HG02885 (cell line): ENCODE data around the gene NDRG2.
"Not testable (repeated sequence)": the region's sequence is repeated elsewhere in the genome, so short reads cannot be mapped to it uniquely, and the experiment has no call there.

Experiments
- ATAC-seq: cut with Tn5 transposase; IDR thresholded peaks from one replicate; pipeline ENCODE4 v1.9.1; 2021; ENCODE audit warnings: mild to moderate bottlenecking; ENCODE audit not compliant: unreplicated experiment, poor library complexity

Gene NDRG2

GRCh38 chr14:21056520-21057163, 31.8 kb upstream of the NDRG2 start:
- ATAC-seq = no peak

GRCh38 chr14:21055432-21056117, 30.7 kb upstream of the NDRG2 start:
- ATAC-seq = no peak

- no peak for ATAC-seq
These were observed 29.9 kb upstream of the NDRG2 start for GRCh38 chr14:21054768-21055145.

- no peak for ATAC-seq
These were observed 29.4 kb upstream of the NDRG2 start for GRCh38 chr14:21054123-21054767.

DNA sequence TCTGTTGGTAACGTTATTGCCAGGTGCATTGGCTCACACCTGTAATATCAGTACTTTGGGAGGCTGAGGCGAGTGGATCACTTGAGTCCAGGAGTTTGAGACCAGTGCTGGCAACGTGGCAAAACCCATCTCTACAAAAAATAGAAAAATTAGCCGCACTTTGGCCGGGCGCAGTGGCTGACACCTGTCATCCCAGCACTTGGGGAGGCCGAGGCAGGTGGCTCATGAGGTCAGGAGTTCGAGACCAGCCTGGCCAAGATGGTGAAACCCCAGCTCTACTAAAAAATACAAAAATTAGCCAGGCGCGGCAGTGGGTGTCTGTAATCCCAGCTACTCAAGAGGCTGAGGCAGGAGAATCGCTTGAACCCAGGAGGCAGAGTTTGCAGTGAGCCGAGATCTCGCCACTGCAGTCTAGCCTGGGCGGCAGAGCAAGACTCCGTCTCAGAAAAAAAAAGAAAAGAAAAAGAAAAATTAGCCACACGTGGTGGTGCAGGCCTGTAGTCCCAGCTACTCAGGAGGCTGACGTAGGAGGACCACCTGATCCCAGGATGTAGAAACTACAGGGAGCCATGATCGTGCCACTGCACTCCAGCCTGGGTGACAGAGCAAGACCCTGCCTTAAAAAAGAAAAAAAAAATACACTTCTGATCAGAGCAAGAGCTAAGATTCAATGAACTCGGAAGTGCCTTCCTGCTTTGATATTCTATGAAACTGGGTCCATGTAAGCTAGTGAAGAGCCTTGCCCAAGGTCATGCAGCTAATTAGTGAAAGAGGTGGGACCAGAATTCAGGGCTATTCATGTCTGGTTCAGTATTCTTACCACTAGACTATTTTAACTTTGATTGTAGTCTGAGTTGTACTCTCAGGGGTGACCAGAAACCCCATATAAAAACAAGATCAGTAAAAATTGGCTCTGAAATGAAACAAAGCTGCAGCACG, 28.6 kb upstream of the NDRG2 start:
- no peak for ATAC-seq

- ATAC-seq = no peak
These were observed 25.7 kb upstream of the NDRG2 start for GRCh38 chr14:21050597-21050996.

DNA sequence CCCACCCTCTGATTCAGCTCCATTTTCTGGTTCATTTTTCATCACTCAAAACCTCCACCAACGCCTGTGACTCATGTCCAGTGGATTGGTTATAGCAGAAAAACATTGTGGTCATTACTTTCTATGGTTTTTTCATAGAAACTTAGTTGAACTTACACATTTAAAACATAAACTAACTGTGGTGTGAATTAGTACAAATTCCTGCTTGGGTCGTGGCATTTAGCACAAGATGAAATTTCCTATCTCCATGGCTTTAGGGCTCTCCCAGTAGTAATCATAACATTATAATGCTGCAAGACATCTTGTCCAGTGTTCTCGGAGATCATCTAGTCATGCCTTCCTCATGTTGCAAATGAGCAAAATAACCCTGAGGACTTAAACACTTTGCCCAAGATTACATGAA, 24.4 kb upstream of the NDRG2 start:
- no peak for ATAC-seq

DNA sequence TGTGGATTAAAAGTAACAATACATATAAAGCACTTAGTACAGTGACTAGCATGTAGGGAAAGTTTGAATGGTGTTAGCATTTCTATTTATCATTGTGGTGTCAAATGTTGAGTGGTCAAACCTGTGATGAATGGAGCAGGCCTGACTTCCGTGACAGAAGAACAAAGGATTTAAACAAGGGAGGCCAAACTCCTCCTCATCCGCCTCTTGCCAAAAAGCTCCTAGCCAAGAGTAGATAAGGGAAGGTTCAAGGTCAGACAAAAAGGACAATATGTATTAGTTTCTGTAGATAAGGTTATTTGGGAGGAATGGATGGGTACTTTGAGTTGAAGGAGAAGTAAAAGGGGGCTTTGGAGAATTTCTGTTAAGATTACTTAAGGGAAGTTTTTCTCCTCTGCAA, 23.8 kb upstream of the NDRG2 start:
- ATAC-seq = no peak

DNA sequence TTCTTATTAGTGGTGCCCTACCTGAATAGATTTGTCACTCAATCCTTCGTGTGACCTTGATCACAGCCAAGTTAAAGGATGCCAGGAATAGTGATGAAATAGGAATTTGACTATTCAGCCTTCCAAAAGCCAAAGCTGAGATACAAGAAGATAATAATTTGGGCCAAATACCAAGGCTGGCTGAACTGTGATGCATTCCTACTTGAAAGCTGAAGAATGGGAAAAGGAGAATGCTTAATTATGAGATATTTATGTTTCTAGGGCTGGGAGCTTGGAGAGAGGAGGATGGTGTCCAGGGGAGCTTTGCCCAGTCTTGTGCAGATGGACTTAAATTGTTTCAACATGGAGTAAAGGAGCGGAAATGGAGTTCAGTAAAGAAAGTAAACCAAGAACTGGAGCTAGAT, 22.5 kb upstream of the NDRG2 start:
- ATAC-seq = no peak

- ATAC-seq = no peak
These were observed 19.2 kb upstream of the NDRG2 start for GRCh38 chr14:21043974-21044618.

- no peak for ATAC-seq
These were observed 18.6 kb upstream of the NDRG2 start for GRCh38 chr14:21043387-21043973.

DNA sequence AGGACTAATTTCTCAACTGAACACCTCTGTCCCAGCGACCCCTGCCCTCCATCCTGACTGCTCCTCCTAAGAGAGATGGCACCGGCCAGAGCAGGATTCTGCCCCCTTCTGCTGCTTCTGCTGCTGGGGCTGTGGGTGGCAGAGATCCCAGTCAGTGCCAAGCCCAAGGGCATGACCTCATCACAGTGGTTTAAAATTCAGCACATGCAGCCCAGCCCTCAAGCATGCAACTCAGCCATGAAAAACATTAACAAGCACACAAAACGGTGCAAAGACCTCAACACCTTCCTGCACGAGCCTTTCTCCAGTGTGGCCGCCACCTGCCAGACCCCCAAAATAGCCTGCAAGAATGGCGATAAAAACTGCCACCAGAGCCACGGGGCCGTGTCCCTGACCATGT, 18.1 kb upstream of the NDRG2 start:
- no peak for ATAC-seq

DNA sequence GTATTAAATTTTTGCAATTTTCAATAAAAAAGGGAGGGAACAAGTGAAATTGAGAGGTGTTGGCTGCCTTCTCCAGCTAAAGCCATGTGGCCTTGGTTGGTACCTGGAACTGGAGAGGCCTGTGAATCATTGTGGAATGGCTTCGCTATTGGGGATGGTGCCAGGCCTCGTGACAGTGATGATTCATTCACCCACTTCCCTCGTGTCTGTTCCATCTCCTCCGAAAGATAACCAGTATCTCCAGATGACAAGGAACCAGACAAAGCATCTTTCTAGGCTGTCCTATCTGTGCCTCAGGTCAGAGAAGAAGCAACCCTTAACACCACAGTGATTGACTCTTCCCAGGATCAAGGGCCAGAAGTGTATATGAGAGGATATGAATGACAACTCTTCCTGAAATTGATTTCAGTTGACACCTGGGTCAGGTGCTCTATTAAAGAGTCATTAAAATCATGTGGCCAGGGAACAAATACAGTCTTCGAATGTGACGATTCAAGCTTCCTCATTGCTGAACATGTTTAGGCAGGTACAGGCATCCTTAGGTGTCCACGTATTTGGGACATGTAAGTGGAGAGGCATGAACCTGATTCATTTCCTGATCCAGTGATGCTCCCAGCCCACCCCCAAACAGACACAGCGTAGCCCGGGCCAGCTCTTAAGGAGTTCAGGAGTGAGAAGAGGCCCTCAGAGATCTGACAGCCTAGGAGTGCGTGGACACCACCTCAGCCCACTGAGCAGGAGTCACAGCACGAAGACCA, 17.0 kb upstream of the NDRG2 start, which contains the start of gene RNASE7:
Gene RNASE7 (plus strand): TSS at position 687 of the 758 bp plus-strand sequence. CDS start 631 bp downstream, outside the sequence.
- ATAC-seq = no peak

GRCh38 chr14:21040941-21041340, 16.1 kb upstream of the NDRG2 start:
- ATAC-seq = not testable (repeated sequence)

DNA sequence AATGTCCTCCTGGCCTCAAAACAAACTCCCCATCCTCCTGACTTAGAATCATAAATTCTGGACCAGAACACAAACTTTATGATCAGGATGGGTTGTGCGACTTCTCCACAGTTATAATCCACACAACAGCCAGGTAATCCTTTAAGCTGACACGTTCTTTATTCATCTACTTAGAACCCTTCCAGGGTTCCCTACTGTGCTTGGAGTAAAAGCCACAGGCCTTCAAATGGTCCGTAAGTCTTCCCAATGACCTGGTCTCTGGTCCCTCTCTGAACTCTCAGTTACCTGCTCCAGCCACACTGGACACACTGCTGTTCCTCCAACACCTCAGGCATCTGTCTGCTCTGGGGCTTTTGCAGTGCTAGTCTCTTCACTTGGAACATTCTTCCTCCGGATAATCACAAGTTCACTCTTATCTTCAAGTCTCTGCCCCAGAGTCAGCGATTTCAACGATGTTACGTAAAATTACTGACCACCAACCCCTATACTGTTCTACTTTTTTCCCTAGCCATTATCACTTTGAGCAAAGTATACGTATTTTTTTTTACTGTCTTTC, 15.6 kb upstream of the NDRG2 start:
- ATAC-seq = no peak

DNA sequence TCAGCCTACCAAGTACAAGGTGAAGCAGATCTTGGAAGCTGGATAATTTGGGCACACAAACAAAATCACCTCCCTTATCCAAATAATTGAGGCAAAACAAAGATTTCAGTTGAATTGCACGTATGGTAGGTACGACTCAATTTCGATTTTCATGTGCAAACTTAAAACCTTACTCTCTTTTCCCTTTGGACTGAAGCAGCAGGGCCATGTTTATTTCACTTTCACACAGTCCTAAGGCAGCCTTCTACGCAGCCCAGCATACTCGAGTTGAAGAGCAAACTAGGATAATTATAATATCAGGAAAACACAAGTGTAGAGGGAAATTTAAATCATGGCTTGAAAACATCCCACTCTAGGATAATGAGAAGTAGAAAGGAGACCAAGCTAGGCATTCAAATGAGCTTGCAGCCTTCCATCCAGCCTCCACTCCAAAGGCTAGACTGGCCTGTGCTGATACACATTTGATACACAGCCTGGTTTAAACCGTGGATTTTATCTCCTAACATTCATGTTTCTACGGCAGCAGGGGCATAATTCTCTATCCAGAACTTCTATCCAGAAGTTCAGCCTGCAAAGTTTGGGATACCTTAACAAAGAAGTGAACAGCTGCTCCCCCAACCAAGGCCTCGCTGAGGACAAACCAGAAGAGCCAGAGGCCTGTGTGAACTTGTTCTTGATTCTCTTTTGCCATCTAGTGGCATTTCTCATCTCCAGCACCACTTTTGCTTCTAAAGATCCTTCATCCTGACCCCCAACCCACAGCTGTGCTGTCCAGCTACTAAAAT, 14.9 kb upstream of the NDRG2 start:
- ATAC-seq = peak; percentile 59

GRCh38 chr14:21038441-21039422, 13.9 kb upstream of the NDRG2 start:
- no peak for ATAC-seq
